GM12872 (cell line): ENCODE measurements around the gene DCAF6.

Source experiments
- TF ChIP-seq, protein P1 (sequence below): IDR thresholded peaks from 3 replicates; pipeline ENCODE4 v1.5.1; 2011; ENCODE audit warnings: low read depth, mild to moderate bottlenecking, low read length, moderate library complexity; ENCODE audit not compliant: insufficient read depth

DCAF6 gene

DNA sequence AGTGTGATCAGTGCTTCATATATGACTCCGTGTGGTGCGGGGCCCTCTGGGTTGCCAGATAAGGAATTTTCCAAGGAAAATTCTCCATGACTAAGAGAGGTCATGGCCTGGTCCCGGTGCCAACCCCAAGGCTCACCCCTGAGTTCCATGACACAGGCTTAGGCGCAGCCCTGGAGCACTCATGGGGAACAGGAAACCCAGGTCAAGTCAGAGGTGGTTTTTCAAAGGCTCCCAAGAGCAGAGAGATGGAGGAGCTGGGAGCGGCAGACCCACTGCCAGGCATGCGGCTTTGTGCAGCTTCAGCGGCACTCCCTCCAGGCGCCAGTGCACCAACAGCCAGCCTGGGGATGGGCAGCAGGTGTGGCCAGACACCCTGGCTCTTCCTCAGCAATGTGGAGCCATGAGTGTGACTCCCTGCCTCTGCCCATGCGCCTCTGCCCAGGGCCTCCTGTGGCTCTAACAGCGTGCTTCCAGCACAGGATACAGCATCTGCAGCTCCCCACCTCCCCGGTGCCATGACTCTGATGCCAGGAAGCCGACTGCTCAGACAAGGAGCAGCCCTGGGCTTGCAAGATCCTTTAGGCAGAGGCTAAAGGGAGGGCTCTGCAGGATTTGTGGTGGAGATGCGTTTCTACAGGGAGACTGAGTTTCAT, 153.0 kb downstream of the DCAF6 start:
- TF ChIP-seq, protein P1, sequence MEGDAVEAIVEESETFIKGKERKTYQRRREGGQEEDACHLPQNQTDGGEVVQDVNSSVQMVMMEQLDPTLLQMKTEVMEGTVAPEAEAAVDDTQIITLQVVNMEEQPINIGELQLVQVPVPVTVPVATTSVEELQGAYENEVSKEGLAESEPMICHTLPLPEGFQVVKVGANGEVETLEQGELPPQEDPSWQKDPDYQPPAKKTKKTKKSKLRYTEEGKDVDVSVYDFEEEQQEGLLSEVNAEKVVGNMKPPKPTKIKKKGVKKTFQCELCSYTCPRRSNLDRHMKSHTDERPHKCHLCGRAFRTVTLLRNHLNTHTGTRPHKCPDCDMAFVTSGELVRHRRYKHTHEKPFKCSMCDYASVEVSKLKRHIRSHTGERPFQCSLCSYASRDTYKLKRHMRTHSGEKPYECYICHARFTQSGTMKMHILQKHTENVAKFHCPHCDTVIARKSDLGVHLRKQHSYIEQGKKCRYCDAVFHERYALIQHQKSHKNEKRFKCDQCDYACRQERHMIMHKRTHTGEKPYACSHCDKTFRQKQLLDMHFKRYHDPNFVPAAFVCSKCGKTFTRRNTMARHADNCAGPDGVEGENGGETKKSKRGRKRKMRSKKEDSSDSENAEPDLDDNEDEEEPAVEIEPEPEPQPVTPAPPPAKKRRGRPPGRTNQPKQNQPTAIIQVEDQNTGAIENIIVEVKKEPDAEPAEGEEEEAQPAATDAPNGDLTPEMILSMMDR, result no peak

DNA sequence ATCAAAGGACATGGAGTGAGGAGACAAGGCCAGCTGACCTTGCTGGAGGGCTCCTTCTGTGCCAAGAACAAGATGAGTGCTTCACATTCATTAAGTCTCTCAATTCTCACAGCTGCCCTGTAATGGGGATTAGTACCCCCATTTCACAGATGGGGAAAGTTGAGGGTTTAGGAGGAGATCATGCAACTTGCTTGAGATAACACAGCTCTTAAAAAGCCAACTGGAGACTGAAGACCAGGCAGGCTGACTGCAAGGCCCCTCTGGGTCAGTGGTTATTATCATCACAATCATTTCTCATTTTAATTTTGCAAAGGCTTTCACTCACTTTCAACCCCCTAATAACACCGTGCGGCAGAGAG, 153.5 kb downstream of the DCAF6 start:
- TF ChIP-seq, protein P1, result no peak

DNA sequence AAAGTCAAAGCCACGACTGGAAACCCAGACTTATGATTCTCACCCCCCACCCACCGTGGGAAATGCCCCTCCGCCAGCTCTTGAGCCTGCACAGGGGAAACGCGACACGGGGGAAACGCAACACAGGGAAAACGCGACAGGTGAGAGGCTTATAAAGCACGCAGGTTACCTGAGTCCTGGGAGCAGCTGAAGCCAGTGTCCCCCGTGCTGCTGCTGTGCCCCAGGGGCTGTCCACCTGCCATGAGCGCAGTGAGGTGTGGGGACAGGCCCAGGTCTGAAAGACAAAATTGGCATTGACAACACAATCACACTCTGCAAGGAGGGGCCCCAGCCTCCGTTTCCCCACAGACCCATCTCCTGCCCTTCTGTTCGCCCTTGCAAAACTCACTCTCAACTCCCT, 153.9 kb downstream of the DCAF6 start:
- TF ChIP-seq, protein P1, result no peak

DNA sequence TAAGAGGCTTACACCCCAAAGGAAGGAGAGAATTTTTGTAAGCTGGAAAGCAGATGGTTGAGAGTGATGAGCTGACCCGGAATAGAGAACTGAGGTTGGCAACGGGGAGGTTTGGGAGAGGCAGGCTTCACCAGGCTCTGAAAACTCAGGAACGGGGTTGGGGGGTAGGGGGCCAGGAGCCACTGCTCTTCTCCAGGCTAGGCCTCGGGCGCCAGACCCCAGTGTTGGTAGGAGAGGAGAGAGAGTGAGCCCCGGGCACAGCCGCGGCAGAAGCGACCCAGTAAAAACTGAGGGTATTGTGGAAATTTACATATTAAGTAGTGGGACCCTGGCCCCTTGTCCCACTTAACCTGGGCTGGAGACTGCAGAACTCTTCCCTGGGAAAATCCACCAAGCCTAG, 154.6 kb downstream of the DCAF6 start:
- TF ChIP-seq, protein P1, result no peak

DNA sequence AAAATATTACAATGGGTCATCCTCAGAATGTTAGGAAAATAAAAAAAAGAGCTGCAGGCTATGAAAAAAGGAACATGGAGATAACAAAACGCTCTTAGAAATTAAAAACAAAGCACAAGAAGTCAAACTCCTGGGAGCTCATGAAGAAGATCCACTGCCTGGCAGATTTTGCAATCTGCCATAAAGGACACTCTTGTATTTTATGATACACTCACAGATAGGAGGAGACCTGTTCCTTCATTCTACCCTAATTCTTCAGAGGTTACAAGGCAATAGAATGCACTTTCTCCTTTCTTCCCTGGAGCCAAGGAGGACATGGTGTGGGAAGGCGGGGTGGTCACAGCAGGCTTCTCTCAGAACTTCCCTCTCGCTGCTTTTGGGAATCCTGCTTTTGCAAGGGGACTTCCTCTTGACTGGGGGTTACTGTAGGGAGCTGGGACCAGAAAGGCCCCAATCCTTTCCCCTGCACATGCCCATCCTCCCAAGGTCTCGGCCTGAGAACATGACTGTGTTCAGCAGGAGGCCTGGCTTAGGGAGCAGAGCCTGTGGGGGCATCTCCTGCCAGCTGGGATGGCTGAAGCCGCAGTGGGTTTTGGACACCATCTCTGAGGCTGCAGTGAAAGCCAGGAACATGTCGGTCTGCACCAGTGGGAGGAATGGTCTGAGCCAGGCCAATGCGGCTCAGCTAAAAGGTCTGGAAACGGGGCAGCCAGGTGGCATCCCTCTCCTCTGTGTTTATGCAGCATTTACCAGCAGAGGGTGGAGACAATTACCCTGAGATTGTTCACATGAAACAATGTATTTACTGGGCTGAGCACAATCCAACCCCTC, 155.5 kb downstream of the DCAF6 start:
- TF ChIP-seq, protein P1, result no peak

DNA sequence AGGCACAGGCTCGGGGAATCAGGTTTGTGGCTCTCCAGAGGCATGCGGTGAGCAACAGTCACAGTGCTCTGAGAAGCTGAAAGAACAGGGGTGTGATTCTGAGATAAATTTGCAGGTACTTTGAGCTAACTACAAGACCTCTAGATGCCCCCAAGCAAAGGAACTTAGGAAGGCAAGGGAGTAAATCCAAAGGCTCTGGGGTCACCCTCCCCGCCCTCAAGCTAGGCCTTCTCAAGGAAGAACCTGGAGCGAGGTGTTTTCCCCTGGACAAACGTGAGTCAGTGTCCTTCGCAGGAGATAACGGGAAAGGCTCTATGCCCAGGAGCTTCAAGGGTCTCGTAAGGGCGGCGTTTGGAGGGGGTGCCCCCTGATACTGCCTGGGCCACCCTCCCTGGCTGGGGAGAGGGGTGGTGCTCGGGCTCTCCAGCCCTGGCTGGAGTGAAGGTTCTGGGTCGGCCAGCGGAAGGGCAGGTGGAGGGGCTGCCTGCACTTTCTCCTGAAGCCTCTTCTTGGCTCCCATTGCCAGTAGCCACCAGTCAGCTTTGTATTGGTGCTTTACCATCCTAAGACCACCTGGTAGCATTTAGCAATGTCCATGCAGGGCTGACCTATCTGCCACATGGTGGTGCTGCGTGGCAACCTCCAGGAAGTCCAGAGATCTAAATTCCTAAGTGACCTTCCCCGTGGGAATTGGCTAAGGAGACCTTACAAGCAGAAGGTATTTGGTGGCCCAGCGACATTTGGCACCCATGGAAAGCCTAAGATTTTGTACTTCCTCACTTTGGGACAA, 156.3 kb downstream of the DCAF6 start:
- TF ChIP-seq, protein P1, result peak; percentile 17; the same call in 1 of the 3 replicates

DNA sequence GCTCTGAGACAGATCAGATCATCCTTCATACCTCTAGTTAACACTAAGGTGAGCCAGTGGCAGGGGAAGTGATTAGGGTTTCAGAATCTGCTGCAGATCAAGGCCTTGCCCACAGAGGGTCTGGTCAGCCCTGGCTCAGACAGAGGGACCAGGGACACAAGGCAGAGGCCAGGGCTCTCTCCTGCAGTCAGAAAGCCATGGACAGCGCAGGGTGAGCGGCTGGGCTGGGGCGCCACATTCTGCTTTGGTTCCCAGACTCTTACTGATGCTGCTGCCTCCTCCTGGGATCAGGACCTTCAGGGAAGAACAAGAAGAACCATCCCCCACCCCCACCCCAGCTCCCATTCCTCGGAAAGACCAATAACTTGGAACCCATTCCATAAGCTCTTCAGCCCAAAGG, 157.1 kb downstream of the DCAF6 start:
- TF ChIP-seq, protein P1, result no peak
